BLaER1 treated with 17β-estradiol and CSF1 and Interleukin-3, amounts not matched to agents 10 nM and 100 nM (cell line): ENCODE results near the gene VIPR2.

Source experiments
- H3K27ac ChIP-seq, 11 experiments: shearing (Covaris generic); formaldehyde crosslinking; 2 replicates each; pipeline ENCODE4 v1.8.1; 2022
- H3K27me3 ChIP-seq, 11 experiments: shearing (Covaris generic); formaldehyde crosslinking; 2 replicates each; pipeline ENCODE4 v1.8.1; 2022
- H3K36me3 ChIP-seq, 11 experiments: shearing (Covaris generic); formaldehyde crosslinking; 2 replicates each; pipeline ENCODE4 v1.8.1; 2022
- H3K4me1 ChIP-seq, 10 experiments: shearing (Covaris generic); formaldehyde crosslinking; 2 replicates each; pipeline ENCODE4 v1.8.1; 2022
- H3K4me2 ChIP-seq, 11 experiments: shearing (Covaris generic); formaldehyde crosslinking; 2 replicates each; pipeline ENCODE4 v1.8.1; 2022
- H3K4me3 ChIP-seq, 10 experiments: shearing (Covaris generic); formaldehyde crosslinking; 2 replicates each; pipeline ENCODE4 v1.8.1; 2022
- H3K9ac ChIP-seq, 11 experiments: shearing (Covaris generic); formaldehyde crosslinking; 2 replicates each; pipeline ENCODE4 v1.8.1; 2022
- H3K9me3 ChIP-seq, 11 experiments: shearing (Covaris generic); formaldehyde crosslinking; replicated peaks in 1 of 11; 2 replicates each; pipeline ENCODE4 v1.8.1; 2022
- H4K20me1 ChIP-seq, 11 experiments: shearing (Covaris generic); formaldehyde crosslinking; 2 replicates each; pipeline ENCODE4 v1.8.1; 2022
- Cebpa-rat ChIP-seq, 11 experiments: shearing (Covaris generic); IDR thresholded peaks; 2 replicates each; pipeline ENCODE4 v1.8.1; 2022

Gene VIPR2

DNA sequence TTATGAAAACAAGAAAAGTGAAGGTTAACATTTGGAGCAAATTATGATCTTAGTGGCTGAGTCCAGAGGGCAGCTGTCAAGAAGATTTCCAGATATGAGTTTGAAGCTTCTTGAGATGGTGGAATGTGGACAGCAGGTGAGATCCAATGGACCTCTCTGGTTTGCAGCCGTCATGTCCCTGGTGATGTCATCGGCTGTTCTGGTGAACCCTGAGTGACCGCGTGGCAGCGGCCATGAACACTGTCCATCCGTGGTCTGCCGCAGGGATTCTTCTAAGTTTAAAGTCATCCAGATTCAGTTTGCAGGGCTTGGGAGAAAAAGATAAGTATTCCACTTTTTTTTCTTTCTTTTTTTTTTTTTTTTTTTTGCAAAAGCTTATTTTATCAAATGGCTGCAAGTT, 15.8 kb upstream of the VIPR2 start:
- Histone ChIP-seq H3K27ac (no peak overlapping the region), H3K9me3 (peaks cover 2 to 6% (median 4%) of the 10 kb centered on the region in 11 experiments), H3K36me3 (no peaks in the 10 kb centered on the region), H3K4me2 (no peak overlapping the region), H3K4me3 (no peak overlapping the region), H3K4me1 (peaks cover 5 to 34% (median 19%) of the 10 kb centered on the region in 10 experiments; a peak in 16 of 20 replicates), H3K9ac (no peak overlapping the region), H3K27me3 (no peaks in the 10 kb centered on the region), H4K20me1 (no peaks in the 10 kb centered on the region)
- TF ChIP-seq Cebpa-rat (IDR thresholded peaks at IDR 0.05), result no peak

DNA sequence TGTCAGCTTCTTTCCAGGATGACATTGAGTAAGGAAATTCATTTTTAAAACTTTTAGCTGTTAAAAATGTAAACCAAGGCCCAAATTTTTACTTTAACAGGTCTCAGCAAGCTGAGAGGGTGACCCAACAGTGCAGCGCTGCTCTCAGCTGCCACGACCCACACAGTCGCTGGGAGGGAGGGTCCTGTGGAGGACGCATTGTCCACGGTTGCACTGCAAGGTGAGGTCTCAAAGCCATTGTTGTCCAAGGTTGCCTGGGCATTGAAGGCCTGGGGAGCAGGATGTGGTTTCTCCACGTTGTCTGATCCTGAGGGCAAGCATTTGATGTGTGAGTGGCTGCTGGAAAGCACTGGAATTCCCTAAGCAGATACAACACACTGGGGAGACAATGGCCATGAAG, 15.1 kb upstream of the VIPR2 start:
- Histone ChIP-seq H3K36me3 (no peaks in the 10 kb centered on the region), H3K27ac (no peak overlapping the region), H3K9me3 (no peaks in the 10 kb centered on the region), H4K20me1 (no peaks in the 10 kb centered on the region), H3K4me3 (no peak overlapping the region), H3K4me1 (peaks cover 5 to 34% (median 19%) of the 10 kb centered on the region in 10 experiments; a peak in 16 of 20 replicates), H3K4me2 (peak overlapping the region in 6 of 11 experiments; percentile 61 to 76 (median 70); a peak in 11 of 22 replicates), H3K27me3 (no peaks in the 10 kb centered on the region), H3K9ac (no peak overlapping the region)
- TF ChIP-seq Cebpa-rat (IDR thresholded peaks at IDR 0.05), result no peak

DNA sequence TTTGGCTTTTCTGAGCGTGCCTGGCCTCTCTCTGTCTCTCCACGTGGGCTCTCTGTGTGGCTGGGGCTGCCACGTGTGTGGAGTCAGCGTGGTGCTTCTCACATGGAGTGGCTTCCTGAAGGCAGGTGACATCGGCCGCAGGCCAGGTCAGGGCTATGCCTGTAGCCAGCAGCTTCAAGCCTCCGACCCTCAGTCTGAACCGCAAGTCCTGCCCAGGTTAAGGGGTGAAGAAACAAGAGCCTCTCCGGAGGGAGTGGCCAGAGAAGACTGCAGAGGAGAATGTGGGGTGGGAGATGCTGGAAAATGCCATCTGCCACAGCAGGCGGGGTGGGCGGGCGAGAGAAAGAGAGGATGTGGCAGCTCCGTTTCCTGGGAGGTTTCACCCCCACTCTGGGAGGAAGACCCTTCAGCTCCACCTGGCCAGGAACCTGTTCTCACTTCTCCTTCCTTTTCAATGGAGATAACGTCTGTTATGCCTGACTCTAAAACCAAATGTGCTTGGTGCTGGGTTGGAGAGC, 14.3 kb upstream of the VIPR2 start:
- no peaks in the 10 kb centered on the region for H4K20me1 ChIP-seq
- 0 out of 22 replicates have a peak, but pooled peaks cover 0 to under 1% (median 0%) of the 10 kb centered on the region in 11 experiments for H3K27me3 ChIP-seq
- H3K9me3 ChIP-seq, result no peaks in the 10 kb centered on the region
- no peak overlapping the region for H3K9ac ChIP-seq
- no peak for TF ChIP-seq Cebpa-rat (IDR thresholded peaks at IDR 0.05)
- H3K36me3 ChIP-seq, result no peaks in the 10 kb centered on the region
- no peak overlapping the region for H3K4me3 ChIP-seq
- H3K4me1 ChIP-seq, result peaks cover 5 to 34% (median 19%) of the 10 kb centered on the region in 10 experiments; a peak in 16 of 20 replicates
- no peak overlapping the region for H3K27ac ChIP-seq
- peak overlapping the region in 10 of 11 experiments; percentile 19 to 76 (median 70); a peak in 19 of 22 replicates for H3K4me2 ChIP-seq

DNA sequence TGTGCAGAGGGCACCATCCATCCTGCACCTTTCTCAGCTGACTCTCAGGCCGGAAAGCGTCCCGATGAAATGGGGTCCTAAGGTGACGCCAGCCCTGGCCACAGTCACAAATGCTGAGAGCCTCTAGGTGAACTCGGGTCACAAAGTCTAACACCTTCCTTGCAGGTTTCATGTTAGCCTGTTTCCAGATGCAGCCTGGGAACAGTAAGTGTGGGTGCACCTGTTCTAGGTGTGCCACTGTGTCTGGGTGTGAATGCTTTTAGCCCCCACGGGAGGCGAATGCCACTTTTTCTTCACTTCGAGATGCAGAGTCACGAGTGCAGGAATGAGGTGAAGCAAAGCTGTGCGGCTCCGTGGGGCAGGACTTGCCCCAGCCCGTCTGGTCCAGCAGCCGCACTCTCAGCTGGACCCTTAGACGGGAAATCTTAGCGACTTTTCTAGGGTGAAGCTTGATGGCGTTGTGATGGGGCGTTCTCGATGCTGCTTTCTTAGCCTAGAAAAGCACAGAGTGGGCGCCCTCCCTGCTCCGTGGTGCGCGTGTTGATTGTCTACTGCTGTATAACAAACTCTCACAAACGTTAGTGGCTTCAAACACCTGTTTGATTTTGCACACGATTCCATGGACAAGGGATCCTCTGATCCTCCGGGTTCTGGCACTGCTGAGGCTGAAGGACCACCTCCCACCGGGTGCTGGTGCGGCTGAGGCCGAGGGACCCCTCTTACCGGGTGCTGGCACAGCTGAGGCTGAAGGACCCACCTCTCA, 13.6 kb upstream of the VIPR2 start:
- Histone ChIP-seq H3K27me3 (peaks cover 0 to 7% (median 0%) of the 10 kb centered on the region in 11 experiments; a peak in 6 of 22 replicates), H3K9ac (no peak overlapping the region), H3K36me3 (no peaks in the 10 kb centered on the region), H3K4me3 (no peak overlapping the region), H3K4me2 (peak overlapping the region in 10 of 11 experiments; percentile 19 to 76 (median 70); a peak in 18 of 22 replicates), H4K20me1 (no peaks in the 10 kb centered on the region), H3K4me1 (peaks cover 5 to 39% (median 23%) of the 10 kb centered on the region in 10 experiments; a peak in 16 of 20 replicates), H3K9me3 (no peaks in the 10 kb centered on the region), H3K27ac (no peak overlapping the region)
- no peak for TF ChIP-seq Cebpa-rat (IDR thresholded peaks at IDR 0.05)

DNA sequence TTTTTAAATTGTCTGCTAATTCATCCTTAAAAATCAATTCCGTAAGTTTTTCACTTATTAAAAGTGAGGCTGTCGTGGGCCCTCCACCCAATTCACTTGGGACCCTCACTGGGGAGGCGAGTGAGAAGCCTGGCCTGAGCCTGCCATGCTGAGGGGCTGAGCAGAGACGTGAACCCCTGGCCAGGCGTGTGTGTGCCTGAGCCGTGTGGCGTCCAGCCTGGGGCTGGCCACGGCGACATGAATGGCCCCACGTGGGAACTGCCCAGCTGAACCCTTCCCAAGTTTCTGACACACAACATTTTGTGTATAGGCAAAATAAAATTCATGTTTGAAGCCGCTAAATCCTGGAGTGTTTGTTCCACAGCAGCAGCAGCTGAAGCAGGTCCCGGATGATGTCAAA, 13.0 kb upstream of the VIPR2 start:
- Histone ChIP-seq H3K4me3 (no peak overlapping the region), H3K4me2 (0 out of 22 replicates have a peak overlapping the region, but pooled peaks of 1 of the 11 experiments have one; percentile 72), H3K9me3 (no peaks in the 10 kb centered on the region), H4K20me1 (no peaks in the 10 kb centered on the region), H3K27me3 (peaks cover 0 to 13% (median 0%) of the 10 kb centered on the region in 11 experiments; a peak in 6 of 22 replicates), H3K27ac (no peak overlapping the region), H3K9ac (no peak overlapping the region), H3K36me3 (no peaks in the 10 kb centered on the region), H3K4me1 (peaks cover 5 to 45% (median 29%) of the 10 kb centered on the region in 10 experiments; a peak in 16 of 20 replicates)
- no peak for TF ChIP-seq Cebpa-rat (IDR thresholded peaks at IDR 0.05)

DNA sequence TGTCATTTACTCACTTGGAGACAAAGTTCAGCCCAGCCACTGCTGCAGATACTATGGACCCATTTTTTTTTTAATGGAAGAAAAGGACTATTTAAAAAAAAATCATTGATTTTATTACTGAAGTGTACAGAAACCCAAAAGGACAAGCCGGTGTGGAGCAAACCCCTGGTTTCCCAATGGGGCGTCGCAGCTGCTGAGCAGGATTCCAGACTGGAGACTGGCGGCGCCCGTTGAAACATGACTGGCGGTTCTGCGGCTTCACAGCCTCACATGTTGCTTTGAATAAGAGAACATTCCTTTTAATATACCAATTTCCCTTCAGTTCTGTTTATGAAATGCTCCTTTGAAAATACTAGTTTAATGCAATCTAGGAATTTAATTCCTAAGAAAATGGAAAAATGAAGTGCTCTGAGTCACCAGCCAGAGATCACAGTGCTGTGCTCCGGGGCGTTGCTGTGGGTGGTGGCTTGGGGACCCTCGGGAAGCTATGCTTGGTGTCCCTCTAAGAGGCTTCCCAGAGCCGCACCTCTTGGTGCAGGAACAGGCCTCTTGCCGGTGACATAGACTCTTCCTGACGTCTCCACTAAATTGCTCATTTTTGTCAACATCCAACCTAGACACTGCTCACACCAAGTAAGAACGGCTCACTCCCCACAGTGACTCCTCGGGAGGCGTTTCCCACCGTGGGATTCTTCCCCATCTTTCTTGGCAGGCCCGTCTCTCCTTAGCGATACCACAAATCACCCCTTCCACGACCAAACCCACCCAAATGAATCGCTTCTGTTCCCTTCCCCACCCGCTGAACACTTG, 12.0 kb upstream of the VIPR2 start:
- Histone ChIP-seq H3K27ac (no peak overlapping the region), H3K4me3 (no peak overlapping the region), H4K20me1 (no peaks in the 10 kb centered on the region), H3K4me1 (peaks cover 5 to 42% (median 31%) of the 10 kb centered on the region in 10 experiments; a peak in 16 of 20 replicates), H3K9me3 (no peaks in the 10 kb centered on the region), H3K27me3 (peaks cover 0 to 14% (median 0%) of the 10 kb centered on the region in 11 experiments; a peak in 6 of 22 replicates), H3K4me2 (no peak overlapping the region), H3K9ac (no peak overlapping the region), H3K36me3 (no peaks in the 10 kb centered on the region)
- no peak for TF ChIP-seq Cebpa-rat (IDR thresholded peaks at IDR 0.05)

DNA sequence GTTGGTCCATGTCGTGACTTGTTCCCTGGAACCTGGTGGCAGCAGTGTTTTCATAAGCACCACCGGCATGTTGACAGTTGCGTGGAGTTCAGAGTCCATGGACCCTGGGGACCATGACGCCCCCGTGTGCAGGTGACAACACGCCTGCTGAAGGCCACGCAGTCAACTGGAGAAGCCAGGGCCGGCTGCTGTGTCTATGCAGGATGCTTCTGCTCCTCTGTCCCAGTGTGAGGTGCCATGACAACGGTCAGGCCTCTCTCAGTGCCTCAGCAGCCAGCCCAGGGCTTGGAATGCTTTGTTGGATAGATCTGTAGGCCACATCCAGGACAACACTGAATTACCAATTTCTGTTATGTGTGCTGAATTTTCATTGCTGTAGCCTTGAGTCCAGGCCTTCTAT, 10.7 kb upstream of the VIPR2 start:
- TF ChIP-seq Cebpa-rat (IDR thresholded peaks at IDR 0.05), result no peak

DNA sequence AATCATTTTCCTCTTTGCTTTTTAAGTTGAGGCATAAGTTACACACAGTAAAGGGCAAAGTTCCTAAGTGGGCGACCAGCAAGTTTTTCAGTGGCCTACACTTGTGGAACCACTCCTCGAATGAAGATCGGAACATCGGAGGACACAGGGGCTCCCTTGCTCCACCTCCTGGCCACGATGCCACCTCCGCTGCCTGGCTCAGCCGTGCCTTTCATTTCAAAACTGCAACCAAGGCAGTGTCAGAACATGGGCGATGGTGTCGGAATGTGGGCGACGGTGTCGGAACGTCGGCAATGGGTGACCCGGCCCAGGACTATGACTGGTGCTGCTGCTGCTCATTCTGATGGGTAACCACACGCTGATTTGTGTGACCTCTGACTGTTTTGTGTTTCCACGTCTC, 9.6 kb upstream of the VIPR2 start:
- no peaks in the 10 kb centered on the region for H4K20me1 ChIP-seq
- 0 out of 22 replicates have a peak overlapping the region, but pooled peaks of 1 of the 11 experiments have one; percentile 86 for H3K4me2 ChIP-seq
- H3K27me3 ChIP-seq, result peaks cover 0 to 14% (median 0%) of the 10 kb centered on the region in 11 experiments; a peak in 7 of 22 replicates
- no peaks in the 10 kb centered on the region for H3K36me3 ChIP-seq
- H3K4me3 ChIP-seq, result no peak overlapping the region
- no peaks in the 10 kb centered on the region for H3K9me3 ChIP-seq
- no peak overlapping the region for H3K27ac ChIP-seq
- H3K9ac ChIP-seq, result no peak overlapping the region
- TF ChIP-seq Cebpa-rat (IDR thresholded peaks at IDR 0.05), result no peak
- peaks cover 4 to 40% (median 32%) of the 10 kb centered on the region in 10 experiments; a peak in 16 of 20 replicates for H3K4me1 ChIP-seq

More for the DNA sequence above, 10.7 kb upstream of the VIPR2 start:
- Histone ChIP-seq H3K27ac (no peak overlapping the region), H3K4me3 (no peak overlapping the region), H4K20me1 (no peaks in the 10 kb centered on the region), H3K4me1 (peaks cover 5 to 37% (median 30%) of the 10 kb centered on the region in 10 experiments; a peak in 16 of 20 replicates), H3K9me3 (no peaks in the 10 kb centered on the region), H3K36me3 (no peaks in the 10 kb centered on the region), H3K4me2 (no peak overlapping the region), H3K9ac (no peak overlapping the region), H3K27me3 (peaks cover 0 to 14% (median 0%) of the 10 kb centered on the region in 11 experiments; a peak in 6 of 22 replicates)
